Suprapubic skin (tissue), 4 donors: ENCODE data around the gene AZU1. TPM values are rescaled to one million over a fixed set of nuclear protein-coding genes. Genes with fewer than 3 reads are reported as not detected.

Experiments
- DNase-seq, 2 donors: peaks; one replicate each; pipeline ENCODE4 v3.0.0-alpha.2; 2019; ENCODE audit warnings: low spot score in 2 of 2
- H3K27ac ChIP-seq: fragments of 200-600 bp; sonication (generic); one replicate; pipeline ENCODE4 v1.5.1; 2019
- H3K27me3 ChIP-seq: fragments of 200-600 bp; sonication (generic); one replicate; pipeline ENCODE4 v1.5.1; 2019
- H3K36me3 ChIP-seq: fragments of 200-600 bp; sonication (generic); one replicate; pipeline ENCODE4 v1.5.1; 2019
- H3K4me1 ChIP-seq: fragments of 200-600 bp; sonication (generic); one replicate; pipeline ENCODE4 v1.5.1; 2019
- H3K4me3 ChIP-seq: fragments of 200-600 bp; sonication (generic); one replicate; pipeline ENCODE4 v1.5.1; 2019; ENCODE audit warnings: mild to moderate bottlenecking
- H3K9me3 ChIP-seq: fragments of 200-600 bp; sonication (generic); one replicate; pipeline ENCODE4 v1.5.1; 2019
- EP300 ChIP-seq: sonication (generic); formaldehyde crosslinking; IDR thresholded peaks from one replicate; pipeline ENCODE4 v1.6.1; 2017; ENCODE audit warnings: antibody characterized with exemption
- POLR2A ChIP-seq, 2 donors: fragments of 450-650 bp; IDR thresholded peaks; one replicate each; pipeline ENCODE4 v1.6.1; 2017; ENCODE audit warnings: antibody characterized with exemption in 2 of 2, mild to moderate bottlenecking in 2 of 2, moderate library complexity in 2 of 2
- POLR2AphosphoS5 ChIP-seq, 3 donors: sonication (generic); formaldehyde crosslinking; IDR thresholded peaks; one replicate each; pipeline ENCODE4 v1.6.1; 2017; ENCODE audit warnings: antibody characterized with exemption in 3 of 3
- WGBS: methylation state at CpG from one replicate; pipeline ENCODE4 v1.1.5; 2018; 5-methylcytosine and 5-hydroxymethylcytosine counted together
- total RNA-seq, 4 donors: library from RNA; depleted of rRNA; stranded (reverse); fragments of >200 nt; gene quantifications; one replicate each; pipeline ENCODE4 v1.1.0, GENCODE V29; 2016
- TF ChIP-seq, protein P1 (sequence below), 2 donors: fragments of 200-600 bp in 1 of 2; fragments of 450-650 bp in 1 of 2; sonication (generic) in 1 of 2; IDR thresholded peaks; one replicate each; pipeline ENCODE4 v1.5.1; 2016 to 2019; ENCODE audit warnings: antibody characterized with exemption in 2 of 2, mild to moderate bottlenecking in 1 of 2, moderate library complexity in 1 of 2

The AZU1 gene
- total RNA-seq, 4 donors from 2014 or later: 0.79 TPM; not detected in 3

DNA sequence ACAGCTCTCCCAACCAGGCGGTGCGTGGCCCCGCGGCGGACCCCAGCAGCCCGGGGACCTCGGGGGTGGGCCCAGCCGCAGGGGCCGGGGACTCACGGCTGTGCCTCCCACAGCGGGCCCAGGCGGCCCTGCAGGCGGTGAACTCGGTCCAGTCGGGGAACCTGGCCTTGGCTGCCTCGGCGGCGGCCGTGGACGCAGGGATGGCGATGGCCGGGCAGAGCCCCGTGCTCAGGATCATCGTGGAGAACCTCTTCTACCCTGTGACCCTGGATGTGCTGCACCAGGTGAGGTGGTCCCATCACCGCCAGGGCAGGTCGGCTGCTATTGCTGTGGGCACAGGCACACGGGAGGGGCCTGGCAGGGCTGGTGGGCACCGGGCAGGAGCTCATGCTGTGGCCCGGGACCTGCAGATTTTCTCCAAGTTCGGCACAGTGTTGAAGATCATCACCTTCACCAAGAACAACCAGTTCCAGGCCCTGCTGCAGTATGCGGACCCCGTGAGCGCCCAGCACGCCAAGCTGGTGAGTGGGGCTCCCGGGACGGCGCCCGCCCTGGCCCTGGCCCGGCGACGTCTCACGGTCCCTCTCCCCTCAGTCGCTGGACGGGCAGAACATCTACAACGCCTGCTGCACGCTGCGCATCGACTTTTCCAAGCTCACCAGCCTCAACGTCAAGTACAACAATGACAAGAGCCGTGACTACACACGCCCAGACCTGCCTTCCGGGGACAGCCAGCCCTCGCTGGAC lies 23.0 kb upstream of the AZU1 start:
- H3K36me3 ChIP-seq: peaks cover 65% of the 10 kb centered on the region
- no peak overlapping the region for H3K4me3 ChIP-seq
- no peaks in the 10 kb centered on the region for H3K27me3 ChIP-seq
- TF ChIP-seq, protein P1, sequence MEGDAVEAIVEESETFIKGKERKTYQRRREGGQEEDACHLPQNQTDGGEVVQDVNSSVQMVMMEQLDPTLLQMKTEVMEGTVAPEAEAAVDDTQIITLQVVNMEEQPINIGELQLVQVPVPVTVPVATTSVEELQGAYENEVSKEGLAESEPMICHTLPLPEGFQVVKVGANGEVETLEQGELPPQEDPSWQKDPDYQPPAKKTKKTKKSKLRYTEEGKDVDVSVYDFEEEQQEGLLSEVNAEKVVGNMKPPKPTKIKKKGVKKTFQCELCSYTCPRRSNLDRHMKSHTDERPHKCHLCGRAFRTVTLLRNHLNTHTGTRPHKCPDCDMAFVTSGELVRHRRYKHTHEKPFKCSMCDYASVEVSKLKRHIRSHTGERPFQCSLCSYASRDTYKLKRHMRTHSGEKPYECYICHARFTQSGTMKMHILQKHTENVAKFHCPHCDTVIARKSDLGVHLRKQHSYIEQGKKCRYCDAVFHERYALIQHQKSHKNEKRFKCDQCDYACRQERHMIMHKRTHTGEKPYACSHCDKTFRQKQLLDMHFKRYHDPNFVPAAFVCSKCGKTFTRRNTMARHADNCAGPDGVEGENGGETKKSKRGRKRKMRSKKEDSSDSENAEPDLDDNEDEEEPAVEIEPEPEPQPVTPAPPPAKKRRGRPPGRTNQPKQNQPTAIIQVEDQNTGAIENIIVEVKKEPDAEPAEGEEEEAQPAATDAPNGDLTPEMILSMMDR (IDR thresholded peaks at IDR 0.05): no peak
- TF ChIP-seq POLR2AphosphoS5 (IDR thresholded peaks at IDR 0.05): no peak
- whole genome bisulfite sequencing: 93% methylated on average over 6 of the region's 53 CpGs
- no peaks in the 10 kb centered on the region for H3K9me3 ChIP-seq
- no peak overlapping the region for H3K27ac ChIP-seq
- no peak for DNase-seq
- H3K4me1 ChIP-seq: peaks cover 39% of the 10 kb centered on the region

DNA sequence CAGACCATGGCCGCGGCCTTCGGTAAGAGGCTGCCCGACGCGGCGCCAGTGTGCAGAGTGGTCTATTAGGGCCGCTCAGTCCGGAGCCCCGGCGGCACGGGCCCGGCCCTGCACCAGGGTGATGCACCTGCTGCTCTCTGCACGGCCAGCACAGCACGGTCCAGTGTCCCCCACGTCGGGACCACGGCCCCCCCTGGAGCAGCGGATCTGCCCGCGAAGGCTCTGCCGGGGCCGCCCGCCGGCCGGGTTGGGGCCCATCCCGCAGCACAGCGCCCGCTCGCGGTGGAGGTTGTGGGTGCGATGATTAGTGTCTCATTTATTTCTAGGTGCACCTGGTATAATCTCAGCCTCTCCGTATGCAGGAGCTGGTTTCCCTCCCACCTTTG lies 22.5 kb upstream of the AZU1 start:
- Histone ChIP-seq H3K4me3 (no peak overlapping the region), H3K27ac (no peak overlapping the region), H3K9me3 (no peaks in the 10 kb centered on the region), H3K4me1 (peaks cover 34% of the 10 kb centered on the region), H3K27me3 (no peaks in the 10 kb centered on the region), H3K36me3 (peaks cover 70% of the 10 kb centered on the region)
- 98% methylated on average over 5 of the region's 33 CpGs for WGBS
- TF ChIP-seq, protein P1 (IDR thresholded peaks at IDR 0.05): peak in 1 of 2 donors; percentile 34
- no peak for TF ChIP-seq EP300
- DNase-seq: no peak

DNA sequence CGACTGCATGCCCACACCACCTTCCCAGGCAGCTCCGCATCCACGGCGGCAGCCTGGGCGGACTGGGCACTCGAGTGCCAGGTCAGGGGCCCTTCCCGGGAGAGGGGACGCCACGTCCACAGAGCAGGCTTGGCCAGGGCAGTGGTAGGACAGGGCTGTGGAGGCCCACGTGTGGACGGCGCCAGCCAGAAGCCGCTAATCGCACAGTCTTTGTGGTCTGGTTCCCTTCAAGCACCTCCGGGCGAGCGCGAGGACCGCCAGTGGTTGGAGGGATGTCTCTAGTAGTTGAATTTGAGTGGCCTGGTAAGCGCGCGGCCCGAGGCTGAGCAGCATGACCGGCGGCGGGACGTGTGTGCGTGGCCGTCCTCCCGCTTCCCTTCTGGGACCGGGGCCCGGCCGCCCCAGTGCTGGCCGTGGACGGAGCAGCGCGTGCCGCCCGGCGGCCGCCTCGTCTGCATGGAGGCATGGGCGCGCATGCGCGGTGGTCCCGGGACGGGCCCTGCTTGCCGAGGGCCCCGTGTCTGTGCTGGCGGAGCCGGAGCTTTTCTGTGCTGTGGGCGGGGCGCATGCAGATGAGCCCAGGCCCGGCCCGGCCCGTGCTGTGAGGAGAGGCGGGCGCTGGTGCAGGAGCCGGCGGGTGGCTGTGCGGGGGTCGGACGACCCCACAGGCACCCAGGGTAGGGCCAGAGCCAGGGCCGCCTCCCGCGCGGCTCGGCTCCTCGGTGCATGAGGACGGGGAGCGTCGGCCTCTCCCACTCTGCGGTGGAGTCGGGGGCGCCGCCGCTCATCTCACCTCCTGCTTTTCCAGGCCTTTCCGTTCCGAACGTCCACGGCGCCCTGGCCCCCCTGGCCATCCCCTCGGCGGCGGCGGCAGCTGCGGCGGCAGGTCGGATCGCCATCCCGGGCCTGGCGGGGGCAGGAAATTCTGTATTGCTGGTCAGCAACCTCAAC lies 21.8 kb upstream of the AZU1 start:
- Histone ChIP-seq H3K4me3 (no peak overlapping the region), H3K4me1 (peaks cover 27% of the 10 kb centered on the region), H3K36me3 (peaks cover 77% of the 10 kb centered on the region), H3K27me3 (no peaks in the 10 kb centered on the region), H3K27ac (no peak overlapping the region), H3K9me3 (no peaks in the 10 kb centered on the region)
- TF ChIP-seq, protein P1 (IDR thresholded peaks at IDR 0.05): no peak
- no peak for TF ChIP-seq EP300
- DNase-seq: no peak
- WGBS: 94% methylated on average over 45 of the region's 93 CpGs

- WGBS: 81% methylated on average over 27 of the region's 34 CpGs
- H3K4me3 ChIP-seq: no peak overlapping the region
- TF ChIP-seq EP300: no peak
- no peaks in the 10 kb centered on the region for H3K27me3 ChIP-seq
- no peak for DNase-seq
- H3K4me1 ChIP-seq: peaks cover 16% of the 10 kb centered on the region
- H3K9me3 ChIP-seq: no peaks in the 10 kb centered on the region
- H3K36me3 ChIP-seq: peaks cover 88% of the 10 kb centered on the region
- H3K27ac ChIP-seq: no peak overlapping the region
These were observed 20.7 kb upstream of the AZU1 start for GRCh38 chr19:806815-807421.

DNA sequence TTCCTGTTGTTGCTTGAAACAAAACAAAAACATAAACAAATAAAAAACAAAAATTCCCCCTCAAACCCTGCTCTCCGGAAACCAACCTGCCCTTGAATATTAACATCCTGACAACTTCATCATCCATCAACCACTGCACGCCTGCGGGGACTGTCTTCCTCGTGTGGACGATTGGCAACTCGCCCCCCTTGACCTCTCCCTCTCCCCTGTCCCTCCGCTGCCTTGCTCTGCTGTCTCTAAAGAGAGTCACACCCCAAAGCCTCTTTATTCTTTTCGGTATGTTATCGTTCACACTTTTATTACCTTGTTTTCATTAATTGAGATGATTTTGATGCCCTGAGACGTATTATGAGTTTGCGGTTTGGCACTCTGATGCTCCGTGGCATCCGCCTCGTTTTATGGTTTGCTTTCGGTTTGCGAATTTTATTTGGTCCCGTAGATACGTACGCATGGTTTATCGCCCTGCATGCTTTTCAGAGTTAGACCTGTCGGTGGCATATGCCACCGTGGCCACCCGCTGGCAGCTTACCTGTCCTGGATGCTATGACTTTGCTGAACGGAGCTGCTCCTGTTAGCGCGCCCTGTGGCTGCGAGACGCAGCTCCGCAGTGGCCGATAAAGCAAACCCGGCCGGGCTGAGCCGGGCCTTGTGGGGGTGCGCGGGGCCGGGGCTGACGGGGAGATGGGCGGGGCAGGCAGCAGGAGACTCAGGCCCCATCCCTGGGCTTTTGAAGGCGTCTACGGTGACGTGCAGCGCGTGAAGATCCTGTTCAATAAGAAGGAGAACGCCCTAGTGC lies 19.8 kb upstream of the AZU1 start:
- H3K27ac ChIP-seq: no peak overlapping the region
- no peak for DNase-seq
- H3K4me1 ChIP-seq: peaks cover 7% of the 10 kb centered on the region
- H3K4me3 ChIP-seq: no peak overlapping the region
- H3K9me3 ChIP-seq: no peaks in the 10 kb centered on the region
- 93% methylated on average over 42 of the region's 44 CpGs for WGBS
- peaks cover 94% of the 10 kb centered on the region for H3K36me3 ChIP-seq
- TF ChIP-seq POLR2A (IDR thresholded peaks at IDR 0.05): no peak
- TF ChIP-seq POLR2AphosphoS5 (IDR thresholded peaks at IDR 0.05): no peak
- TF ChIP-seq EP300: no peak
- TF ChIP-seq, protein P1 (IDR thresholded peaks at IDR 0.05): no peak
- H3K27me3 ChIP-seq: no peaks in the 10 kb centered on the region
